HG02798 (cell line): Measurements from ENCODE around the gene SORCS2.

ENCODE experiments used
- ATAC-seq: cut with Tn5 transposase; IDR thresholded peaks from one replicate; pipeline ENCODE4 v1.9.1; 2021; ENCODE audit warnings: mild to moderate bottlenecking; ENCODE audit not compliant: unreplicated experiment, poor library complexity

The SORCS2 gene

DNA sequence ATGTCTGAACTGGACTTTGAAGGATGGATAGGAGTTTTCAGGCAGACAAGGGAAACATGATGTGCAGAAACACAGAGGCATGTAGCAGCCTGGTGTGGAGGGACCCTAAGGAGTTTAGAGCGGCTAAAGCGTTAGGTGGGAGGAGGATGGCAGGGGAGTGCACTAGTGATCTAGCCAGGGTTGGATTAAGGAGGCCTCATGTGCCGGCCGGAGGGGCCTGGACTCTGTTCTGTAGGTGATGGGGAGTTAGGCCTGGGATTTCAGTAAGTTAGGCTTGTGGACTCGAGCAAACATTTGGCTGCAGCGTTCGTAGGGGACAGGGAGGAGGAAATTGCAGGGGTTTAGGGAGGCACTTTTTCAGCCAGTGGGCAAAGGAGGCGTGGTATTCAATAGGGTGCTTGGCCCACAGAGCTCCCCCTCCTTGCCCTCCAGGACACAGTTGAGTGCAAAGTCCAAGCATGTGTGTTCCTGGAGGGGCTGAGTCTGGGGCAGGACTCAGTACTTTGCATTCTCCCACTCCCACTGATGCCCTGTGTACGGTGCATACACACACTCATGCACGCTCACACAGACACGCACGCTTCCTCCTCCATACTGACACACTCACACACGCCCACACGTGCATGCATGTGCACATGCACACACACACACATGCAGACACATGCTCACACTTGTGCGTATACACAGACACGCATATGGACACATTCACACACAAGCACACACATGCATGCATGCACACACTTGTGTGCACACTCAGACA, 223.8 kb downstream of the SORCS2 start:
- ATAC-seq: no peak

DNA sequence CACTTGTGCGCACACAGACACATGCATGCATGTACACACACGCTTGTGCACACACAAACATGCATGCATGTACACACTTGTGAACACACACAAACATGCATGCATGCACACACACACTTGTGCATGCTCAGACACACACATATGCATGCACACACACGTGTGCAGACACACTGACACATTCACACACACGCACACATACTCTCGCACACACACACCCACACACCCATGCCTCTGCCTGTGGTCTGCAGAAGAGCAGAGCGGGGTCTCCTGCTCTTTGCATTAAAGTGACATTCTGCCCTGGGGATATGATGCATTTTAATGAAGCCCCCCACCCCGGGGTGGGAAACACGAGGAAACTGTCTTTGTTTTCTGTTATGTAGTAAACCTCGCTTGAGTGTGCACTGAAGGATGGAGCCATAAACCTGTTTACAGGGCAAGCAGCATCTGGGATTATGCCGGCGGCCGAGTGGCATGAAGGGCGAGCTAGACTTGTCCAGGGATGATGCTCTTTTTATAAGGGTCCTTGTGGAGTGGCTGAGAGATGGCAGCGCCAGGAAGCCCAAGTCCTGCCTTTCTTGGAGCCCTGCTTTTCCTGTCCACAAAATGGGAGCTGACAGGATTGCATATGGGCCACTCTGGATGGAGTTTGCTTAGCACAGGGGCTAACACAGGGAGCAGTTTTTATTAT, 224.6 kb downstream of the SORCS2 start:
- no peak for ATAC-seq

DNA sequence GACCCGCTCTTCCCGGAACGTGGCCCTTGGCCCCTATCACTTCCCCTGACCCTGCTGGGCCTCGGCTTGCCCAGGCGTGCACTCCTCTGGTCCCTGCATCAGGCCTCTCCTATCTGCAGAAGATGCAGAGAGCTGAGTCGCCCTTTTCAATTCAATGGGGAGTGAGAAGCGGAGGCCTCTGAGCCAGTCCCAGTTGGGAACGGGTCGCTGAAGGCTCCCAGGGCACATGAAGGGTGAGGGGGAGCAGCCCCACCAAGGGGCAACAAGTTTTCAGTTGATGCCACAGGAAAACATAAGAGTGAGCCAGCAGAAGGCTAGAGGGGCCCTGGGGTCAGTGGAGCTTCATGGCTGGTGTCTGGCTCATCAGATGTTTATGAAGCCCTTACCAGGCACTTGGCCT, 225.3 kb downstream of the SORCS2 start:
- ATAC-seq: no peak

DNA sequence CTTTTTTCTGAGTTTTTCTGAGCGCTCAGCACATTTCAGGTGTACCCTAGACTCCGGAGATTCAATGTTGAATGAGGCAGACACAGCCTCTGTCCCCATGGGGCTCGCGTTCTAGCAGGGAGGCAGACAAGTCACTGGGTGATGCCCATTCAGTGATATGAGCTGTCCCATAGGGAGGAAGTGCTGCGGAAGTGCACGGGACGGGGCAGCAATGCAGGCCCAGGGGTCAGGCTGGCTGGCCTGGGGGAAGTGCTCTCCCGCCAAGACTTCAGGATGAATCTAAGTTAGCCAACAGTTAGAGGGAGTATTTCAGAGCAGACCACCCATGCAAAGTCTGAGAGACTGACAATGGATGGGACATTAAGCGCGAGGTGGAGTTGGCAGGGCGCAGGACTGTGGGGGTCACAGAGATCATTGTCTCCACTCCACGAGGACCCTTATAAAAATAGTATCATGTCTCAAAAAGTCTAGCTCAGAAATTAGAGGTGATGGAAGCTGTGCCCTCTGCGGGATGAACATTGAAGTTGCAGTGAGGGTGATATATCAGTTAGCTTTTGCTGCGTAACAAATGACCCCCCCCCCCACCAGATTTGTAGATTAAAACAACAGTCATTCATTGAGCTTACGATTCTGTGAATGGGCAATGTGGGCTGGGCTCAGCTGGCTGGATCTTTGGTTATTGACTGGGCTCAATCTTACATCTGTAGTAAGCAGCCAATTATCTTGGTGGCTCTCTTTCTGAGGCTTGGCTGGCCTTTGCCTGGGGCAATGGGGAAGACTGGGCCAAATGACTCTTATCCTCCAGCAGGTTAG, 226.0 kb downstream of the SORCS2 start:
- ATAC-seq: no peak

DNA sequence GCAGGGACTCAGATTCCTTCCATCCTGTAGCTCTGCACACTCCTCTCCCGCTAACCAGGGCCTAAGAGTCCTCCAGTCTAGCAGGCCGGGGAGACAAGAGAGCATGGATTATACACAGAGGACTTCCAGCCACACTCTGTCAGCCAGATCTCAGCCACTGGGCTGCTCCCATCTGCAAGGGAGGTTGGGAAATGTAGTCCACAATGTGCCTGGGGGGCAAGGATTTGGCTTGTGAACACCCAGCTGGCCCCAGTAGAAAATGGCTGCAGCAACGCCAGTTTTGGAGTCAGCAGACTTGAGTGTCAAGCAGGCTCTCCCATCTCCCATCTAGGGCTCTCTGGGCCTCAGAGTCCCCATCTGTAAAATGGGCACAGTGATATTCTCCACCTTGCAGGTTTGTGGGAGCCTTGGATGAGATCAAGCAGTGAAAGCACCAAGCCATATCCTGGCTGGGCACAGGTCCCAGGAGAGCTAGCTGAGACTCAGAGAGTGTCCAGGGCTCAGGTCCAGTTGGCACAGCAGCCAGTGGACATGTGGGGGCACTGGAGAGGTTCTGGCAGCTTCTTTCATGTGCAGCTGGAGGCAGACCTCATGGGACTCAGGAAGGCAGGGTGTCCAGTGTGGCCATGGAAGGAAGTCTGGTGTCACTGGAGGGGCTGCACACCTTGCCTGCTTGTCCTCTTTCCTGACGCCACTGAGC, 227.8 kb downstream of the SORCS2 start:
- ATAC-seq: no peak

DNA sequence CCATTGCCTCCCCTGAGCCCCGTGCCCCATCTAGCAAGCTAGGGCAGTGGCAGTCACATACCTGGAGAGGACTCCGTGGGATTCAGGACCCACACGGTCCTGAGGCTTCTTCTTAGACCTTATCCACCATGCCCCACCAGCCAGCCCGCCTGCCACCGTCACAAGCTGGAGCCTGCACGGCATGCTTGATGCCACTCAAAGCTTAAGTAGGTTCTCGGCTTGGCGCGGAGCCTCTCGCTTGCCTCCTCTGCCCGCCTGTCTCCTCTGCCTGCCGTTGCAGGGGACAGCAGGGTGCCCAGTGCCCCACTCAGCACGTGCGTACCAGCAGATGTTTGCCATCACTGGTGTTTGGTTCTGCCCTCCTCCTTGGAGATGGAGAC, 228.3 kb downstream of the SORCS2 start:
- ATAC-seq: no peak

DNA sequence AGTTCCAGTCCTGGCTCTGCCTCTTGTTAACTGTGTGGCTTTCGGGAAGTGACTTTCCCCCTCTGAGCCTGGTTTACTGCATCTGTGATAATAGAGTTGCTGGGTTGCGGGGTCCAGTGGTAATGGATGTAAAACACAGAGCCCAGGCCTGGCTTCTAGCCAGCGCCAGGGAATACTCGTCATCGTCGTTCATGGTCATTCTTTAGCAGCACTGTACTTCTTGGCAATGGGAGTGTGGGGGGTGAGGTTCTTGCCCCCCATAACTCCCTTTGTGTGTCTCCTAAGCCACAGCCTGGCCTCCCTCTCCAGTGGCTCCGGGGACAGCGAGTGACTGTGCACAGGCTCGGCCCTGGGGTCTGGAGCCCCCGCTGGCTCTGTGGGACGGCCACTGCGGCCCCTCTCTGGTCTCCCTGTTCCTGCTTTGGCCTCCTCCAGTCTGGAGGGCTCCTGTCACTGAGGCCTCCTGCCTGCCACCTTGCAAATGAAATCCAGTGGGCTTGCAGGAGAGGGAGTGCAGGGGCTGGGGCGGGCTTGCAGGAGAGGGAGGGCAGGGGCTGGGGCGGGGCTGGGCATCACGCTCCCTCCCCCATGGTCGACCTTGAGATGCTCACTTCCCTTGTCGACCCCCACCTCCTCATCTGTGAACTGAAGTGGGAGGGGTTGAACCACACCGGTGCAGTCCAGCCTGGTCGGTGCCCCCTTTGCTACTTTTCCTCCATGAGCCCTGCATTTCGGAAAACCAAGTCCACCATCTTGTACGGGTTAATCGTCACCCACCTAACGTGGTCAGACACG, 229.2 kb downstream of the SORCS2 start:
- ATAC-seq: no peak

DNA sequence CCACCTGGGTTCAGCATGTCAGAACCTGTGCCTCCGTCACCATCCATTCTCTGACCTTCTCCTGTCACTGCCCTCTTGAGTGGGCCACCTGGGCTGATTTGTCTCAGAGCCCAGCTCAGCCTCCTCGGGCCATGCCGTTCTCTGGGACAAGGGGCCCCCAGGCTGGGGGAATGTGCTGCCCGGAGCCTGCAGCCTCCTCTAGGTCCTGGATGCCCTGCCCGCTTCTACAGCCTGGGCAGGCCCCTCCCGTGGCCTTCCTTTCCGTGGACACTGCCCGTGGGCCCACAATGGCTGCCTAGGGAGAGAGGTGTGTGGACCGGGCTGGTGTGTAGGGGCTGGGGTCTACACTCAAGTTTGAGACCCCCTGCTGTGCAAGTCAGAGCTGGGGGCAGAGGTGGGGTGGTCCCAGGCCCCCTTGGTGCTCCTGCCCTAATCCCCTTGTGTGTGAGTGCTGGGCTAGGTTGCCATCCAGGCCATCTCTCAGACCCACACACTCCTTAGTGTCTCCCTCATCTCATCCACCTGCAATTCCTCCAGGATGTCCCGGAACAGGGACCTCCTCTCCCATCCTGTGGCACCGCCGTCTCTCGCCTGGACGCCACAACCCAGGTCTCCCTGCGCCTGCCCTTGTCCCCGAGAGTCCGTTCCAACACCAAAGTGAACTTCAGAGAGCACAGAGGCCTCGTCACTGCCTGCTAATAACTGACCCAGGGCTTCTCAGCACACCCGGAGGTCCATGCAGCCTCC, 230.0 kb downstream of the SORCS2 start:
- no peak for ATAC-seq

DNA sequence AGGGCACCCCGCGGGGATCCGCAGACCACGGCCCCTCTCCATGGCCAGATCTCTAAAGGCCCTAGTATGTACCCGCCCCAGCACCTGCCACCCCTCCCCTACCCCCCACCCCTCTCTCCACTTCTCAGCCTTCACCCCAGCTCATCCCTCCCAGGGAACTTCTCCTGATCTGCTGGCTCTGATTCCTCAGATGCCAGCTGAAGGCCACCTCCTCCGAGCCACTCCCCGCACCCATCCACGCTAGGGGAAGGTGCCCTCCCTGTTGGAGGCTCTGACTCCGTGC, 230.5 kb downstream of the SORCS2 start:
- no peak for ATAC-seq

DNA sequence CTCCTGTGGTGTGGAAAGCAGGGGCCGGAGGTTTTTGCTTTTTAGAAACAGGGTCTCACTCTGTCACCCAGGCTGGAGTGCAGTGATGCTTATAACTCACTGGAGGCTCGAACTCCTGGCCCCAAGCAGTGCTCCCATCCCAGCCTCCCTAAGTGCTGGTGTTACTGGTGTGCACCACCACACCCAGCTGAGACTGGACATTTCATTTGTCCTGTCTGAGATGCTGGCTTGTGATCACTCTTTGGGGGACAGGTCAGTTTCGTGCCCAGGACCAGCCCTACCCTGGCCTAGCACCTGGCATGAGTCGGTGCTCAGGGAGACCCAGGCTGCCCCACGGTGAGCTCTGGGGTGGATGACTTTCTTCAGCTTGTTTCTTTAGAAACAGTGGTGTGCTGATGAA, 231.1 kb downstream of the SORCS2 start:
- ATAC-seq: no peak

DNA sequence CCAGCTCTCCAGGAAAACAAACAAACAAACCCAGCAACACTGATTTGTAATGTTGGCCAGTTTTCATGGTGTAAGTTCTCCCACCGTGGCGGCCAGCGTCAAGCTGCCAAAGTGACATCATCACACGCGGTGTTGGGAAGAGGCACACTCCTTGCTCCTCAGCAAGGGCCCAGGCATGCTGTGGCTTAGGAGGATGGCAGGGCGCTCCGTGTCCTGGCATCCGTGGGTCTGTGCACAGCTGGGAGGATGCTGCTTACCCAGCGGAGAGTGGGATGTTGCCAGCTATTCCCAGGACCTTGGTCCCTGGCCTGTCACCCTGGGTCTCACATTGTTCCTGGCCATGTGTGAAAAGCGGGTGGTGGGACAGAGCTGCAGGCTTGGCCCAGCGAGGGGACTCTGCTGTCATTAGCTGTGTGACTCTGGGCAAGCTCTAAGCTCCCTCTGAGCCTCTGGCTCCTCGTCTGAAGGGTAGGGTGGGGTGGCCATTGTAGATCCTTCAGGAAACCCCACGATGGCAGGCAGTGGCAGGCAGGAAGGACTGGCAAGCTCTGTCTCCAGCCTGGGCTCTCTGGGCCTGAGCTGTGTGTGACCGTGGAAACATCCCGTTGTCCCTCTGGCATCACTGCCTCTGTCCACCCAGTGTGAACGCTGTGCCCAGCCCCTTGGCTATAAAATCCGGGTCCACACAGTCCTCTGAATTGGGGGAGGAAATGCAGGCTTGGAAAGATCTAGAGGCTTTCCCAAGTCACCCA, 231.6 kb downstream of the SORCS2 start:
- ATAC-seq: no peak

DNA sequence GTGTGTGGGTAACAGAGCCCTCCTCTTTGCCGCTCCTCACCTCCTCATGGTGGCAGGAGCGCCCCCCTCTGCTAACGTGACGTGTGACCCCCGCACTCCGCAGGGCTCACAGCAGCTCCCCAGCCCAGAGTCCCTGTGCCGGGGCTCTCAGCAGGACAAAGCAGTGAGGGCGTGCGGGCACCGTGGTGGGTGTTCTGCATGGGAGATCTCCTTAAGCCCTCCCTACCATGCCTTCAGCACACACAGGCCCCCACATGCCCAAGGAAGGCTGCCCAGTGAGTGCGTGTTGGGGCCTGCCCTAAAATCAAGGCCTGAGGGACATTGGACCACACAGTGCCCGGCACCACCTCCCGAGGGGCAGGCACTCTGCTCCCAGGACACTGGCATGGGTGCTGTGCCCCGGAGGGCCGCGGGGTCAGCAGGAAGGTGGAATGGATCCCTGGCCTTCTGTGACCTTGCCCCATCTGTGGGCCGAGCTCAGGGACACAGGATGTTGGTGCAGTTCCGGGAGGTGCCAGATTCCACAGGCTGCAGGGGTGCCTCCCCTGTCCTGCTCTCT, 232.3 kb downstream of the SORCS2 start:
- ATAC-seq: no peak

DNA sequence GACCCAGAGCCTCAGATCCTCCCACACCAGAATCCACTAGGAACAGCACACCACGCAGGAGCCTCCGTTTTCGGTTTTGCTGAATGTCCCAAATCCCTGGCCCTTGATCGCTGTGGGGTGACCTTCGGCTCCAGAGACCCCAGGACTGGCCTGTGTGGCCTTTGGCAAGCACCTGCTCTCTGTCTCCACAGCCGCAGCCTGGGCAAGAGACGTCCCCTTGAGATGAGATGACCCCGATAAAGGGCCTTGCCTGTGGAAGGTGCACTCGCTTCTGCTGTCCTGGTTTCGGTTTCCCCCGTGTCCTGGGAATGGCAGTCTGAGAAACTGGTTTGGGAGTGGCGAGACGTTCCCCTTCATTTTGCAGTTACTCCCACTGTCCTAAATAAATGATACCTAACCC, 232.8 kb downstream of the SORCS2 start:
- no peak for ATAC-seq

DNA sequence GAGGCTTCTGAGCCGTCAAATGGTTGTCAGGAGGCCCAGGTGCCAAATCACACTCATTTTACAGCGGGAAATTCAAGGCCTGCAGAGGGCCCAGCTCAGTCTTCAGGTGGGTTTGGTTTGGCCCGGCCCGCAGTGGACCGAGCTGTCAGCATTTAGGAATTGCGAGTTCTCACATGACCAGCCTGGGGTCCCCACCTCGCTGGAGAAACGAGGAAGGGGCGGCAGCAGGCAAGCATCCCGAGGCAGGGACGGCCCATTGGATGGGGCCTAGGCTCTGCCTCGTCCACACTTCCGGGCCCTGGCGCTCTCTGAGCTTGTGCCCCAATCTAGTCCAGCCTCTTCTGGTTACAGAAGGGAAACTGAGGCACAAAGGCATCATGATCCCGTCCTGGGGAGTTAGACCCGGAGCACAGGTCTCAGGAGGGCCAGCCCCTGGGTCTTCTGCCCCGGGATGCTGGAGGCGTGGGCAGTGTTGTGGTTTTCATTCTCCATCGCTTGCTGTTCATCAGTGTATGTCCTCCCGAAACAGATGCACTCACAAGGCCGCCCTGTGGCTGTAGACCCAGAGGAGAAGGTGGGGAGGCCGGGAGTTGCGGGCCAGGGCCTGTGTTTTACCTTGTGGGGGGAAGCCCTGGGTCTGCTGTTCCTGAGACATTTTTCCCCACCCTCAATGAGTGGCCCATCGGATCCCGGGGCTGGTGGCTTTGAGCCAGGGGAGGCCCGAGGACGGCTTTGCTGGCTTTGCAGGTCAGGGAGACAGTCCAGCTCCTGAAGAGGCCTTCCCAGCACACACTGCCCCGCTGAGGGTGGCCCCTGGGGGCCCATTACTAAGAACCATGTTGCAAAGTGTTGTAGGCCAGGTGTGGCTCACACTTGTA, 233.5 kb downstream of the SORCS2 start:
- ATAC-seq: no peak

DNA sequence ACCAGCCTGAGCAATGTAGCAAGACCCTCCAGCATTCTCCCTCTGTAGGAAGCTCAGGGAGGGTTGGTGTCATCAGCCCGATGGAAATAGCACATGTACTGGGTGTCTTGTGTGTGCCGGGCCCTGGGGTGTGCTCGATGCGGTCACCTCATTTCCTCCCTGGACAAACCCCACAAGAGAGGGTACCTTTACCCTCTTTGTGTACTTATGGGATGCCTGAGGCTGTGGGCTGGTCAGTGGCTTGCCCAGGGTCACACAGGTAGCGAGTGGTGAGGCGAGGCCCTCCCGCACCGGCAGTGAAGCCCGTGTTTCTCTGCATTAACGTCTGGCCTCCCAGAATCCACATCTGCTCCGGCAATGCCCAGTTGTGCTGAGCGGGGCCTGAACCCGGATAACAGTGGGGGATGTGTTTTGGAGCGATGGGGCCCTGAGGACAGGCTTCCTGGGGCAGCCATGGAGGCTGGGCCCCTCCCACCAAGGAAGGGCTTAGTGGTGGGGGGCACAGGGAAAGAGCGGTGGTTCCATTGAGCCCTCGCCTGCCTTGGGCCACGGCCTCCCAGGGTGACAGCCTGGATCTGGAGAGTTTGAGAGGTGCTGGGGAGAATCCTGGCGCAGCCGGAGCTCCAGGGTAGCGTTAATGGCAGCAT, 234.3 kb downstream of the SORCS2 start:
- no peak for ATAC-seq

DNA sequence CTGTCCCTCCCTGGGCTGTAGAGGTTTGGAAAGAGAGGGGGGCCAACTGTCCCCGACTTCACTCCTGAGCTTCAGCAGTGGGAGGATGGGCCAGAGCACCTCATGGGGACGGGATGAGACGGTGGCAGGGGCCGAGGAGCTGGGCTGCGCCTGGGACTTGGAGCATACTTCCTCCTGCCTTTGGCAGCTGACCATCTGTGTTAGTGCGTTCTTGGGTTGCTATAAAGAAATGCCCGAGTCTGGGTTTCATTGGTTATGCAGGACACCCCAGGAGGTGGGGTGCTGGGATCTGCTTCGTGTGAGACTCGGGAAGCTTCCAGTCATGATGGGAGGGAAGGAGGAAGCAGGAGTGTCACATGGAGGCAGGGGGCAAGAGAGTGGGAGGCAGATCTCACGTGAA, 235.0 kb downstream of the SORCS2 start:
- no peak for ATAC-seq

DNA sequence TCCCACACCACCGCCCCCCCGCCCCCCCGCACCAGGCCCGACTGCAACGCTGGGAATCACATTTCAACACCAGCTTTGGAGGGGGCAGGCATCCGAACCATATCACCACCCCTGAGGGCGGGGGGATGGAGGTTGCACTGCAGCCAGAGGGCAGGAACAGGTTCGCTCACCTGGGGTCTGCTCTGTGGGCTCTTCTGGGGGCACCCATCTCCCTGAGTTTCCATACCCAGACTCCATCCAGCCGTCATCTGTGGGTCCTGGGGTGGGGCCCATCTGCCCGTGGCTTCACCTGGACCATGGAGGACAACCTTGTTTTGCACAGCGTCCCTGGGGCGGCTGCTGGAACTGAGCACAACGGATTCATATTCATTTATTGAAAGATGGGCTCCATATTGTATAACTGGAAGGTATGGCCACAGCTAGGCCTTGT, 235.5 kb downstream of the SORCS2 start:
- ATAC-seq: no peak
